DMS 273 (cell line): Measurements from ENCODE around the gene EIF2B2.

Experiments used
- DNase-seq: peaks from one replicate; lab custom pipeline; 2025; ENCODE audit not compliant: unreplicated experiment; lab: John Stamatoyannopoulos, UW

Gene EIF2B2

GRCh38 chr14:75041613-75042012 is 38.9 kb downstream of the EIF2B2 start:
- no peak for DNase-seq

DNA sequence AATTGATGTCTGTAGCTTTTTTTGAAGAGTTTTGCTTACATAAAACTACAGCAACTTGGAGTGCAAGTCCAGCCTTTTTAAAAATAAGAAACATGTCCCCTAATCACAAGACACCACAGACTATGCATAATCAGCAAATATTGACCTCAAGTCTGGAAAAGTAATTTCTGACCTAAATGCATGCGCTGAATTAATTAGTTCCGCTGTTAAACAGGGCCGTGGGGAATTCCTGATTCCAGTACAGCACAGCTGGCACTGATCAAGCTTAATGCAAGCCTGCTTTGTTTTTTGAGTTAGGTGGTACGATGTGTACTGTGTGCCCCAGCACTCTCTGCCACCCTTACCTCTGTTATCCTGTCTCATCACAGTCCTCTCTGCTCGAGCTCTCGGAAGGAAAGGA is 39.3 kb downstream of the EIF2B2 start:
- DNase-seq = peak; percentile 88

- DNase-seq = peak; percentile 84
Observed at GRCh38 chr14:75044322-75044721, 41.6 kb downstream of the EIF2B2 start.

GRCh38 chr14:75044752-75045151 is 42.0 kb downstream of the EIF2B2 start:
- DNase-seq = peak; percentile 89

DNA sequence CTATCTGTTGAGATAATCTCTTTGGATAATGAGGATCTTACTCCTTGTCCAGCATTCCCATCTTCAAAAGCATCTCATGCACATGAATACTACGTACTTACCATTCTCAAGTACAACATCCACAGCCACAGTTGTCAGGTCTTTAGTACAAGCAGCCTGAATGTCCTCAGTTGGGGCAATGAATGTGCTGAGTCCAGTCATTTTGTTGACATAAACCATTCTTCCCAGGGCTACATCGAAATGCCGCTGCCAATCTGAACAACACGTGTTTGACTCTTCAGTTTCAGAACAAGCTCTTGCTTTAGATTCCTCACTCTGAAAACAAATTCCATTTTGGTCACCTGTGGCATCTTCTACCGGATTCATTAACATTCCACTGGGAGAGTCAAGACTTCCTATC is 43.6 kb downstream of the EIF2B2 start:
- no peak for DNase-seq

- no peak for DNase-seq
Observed at GRCh38 chr14:75046899-75047298, 44.2 kb downstream of the EIF2B2 start.

DNA sequence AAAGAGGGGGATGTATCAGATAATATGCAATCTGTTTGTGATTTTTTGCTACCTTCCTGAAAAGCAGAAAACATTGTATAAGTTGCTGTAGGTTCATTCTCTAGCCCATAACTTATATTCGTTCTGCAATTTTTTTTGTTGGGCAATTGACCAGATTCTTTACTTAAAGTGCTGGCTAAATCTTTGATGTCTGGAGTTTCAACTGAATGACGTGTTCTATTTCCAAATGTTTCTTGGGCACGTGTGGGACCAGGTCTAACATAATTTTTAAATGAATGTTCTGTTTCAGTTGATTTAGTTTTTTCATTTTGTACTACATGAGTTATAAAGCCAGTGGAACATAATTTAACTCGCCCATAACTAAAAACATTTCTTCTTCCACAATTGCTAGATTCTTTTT is 44.8 kb downstream of the EIF2B2 start:
- no peak for DNase-seq

- DNase-seq = no peak
Observed at GRCh38 chr14:75048101-75048500, 45.4 kb downstream of the EIF2B2 start.

GRCh38 chr14:75049136-75049535 is 46.4 kb downstream of the EIF2B2 start:
- DNase-seq = no peak

DNA sequence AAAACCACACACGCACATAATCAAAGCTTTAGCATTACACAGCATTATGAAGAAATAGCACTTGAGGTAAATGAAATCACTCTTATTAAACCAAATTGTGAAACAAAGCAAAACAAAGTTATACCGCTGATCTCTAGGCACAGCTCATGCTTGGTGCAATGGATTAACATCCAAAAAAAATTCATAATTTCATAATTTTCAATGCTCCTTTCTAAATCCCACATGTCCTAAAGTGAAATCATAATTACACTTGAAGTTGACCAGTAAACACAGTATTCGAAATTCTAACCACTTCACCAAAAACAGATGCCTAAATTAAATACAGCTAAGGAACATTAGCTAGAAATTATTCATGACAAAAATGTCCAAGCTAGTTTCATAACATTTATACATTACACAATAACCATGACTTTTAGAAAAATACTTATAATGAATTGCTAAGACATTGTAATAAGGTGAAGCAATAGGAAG is 47.0 kb downstream of the EIF2B2 start:
- no peak for DNase-seq

DNA sequence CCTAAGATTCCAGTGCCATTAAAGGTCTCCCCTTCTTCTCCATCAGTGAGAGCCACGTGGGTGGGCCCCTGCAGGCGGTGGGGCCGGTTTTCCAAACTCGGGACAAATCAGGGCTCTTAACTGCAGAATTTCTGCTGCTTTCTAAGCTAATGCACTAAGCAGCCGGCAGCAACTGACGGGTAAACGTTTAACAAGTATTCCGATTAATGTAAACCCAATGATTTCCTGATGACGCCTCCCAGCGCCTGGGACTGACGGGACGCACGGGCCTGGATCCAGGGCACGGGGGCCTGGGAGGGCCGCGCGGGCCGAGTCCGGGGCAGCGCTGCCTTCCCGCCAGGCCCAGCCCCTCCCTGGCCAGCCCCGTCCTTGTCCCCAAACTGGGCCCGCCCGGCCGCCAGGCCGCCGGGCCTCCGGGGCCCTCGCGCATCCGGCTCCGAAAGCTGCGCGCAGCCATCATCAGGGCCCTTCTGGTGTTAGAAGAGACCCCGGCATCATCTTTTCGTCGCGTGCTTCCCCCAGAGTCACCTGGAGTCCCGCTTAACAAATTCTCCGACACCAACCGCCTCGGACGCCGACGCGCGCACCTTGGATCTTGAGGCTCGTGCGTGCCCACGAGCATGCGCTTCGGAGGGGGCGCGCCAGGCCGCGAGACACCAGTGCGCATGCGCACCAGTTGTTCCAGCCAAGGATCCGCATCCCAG is 48.3 kb downstream of the EIF2B2 start, which contains the start of gene MLH3:
Gene MLH3 (minus strand): TSS at position 616 of the 704 bp plus-strand sequence. CDS start 1,812 bp downstream, outside the sequence.
- DNase-seq = peak; percentile 96

DNA sequence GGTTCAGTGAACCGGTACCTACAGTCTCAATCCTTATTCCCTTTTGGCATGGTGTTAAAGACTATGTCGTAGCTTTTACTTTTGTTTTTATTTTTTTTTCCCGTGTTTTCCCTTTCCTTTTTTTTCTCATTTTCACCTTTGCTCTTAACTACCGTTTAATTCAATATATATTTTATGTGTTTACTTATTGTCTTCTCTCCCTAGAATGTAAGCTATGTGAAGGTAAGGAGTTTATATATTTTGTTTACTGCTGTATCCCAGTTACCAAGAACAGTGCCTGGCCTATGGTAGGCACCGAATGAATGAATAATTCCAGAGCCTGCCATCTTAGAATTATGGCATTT is 48.8 kb downstream of the EIF2B2 start:
- no peak for DNase-seq

- DNase-seq = no peak
Observed at GRCh38 chr14:75053396-75054291, 50.9 kb downstream of the EIF2B2 start.

GRCh38 chr14:75054421-75054820 is 51.7 kb downstream of the EIF2B2 start:
- DNase-seq = no peak

DNA sequence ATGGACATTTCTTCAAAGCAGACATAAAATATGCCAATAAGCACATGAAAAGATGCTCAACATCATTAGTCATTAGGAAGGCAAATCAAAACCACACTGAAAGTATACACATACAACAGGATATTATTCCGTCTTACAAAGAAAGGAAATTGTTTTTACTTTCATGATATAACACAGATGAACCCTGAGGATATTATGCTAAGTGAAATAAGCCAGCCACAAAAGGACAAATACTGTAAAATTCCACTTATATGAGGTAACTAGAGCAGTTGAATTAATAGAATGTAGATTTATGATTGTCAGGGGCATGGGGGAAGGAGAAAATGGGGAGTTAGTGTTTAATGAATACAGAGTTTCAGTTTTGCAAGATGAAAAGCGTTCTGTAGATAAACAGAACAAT is 56.9 kb downstream of the EIF2B2 start:
- DNase-seq = no peak

GRCh38 chr14:75060420-75060819 is 57.7 kb downstream of the EIF2B2 start:
- no peak for DNase-seq
